Measurements from ENCODE around the gene CFAP299. TPM values are rescaled to one million over a fixed set of nuclear protein-coding genes. Genes with fewer than 3 reads are reported as not detected.
A peak's percentile ranks its signal among the peaks of the same experiment; 100 is the strongest.

Gene CFAP299
- polyA plus RNA-seq, 1 experiment = 1.4 TPM

- Histone ChIP-seq H3K27me3 (ENCODE audit: control insufficient read depth, insufficient read depth, low read length) (no peaks in the 10 kb centered on the region), H3K27ac (ENCODE audit: low read depth, low read length) (no peak overlapping the region), H3K9me3 (ENCODE audit: control insufficient read depth, insufficient read depth, low read length) (no peaks in the 10 kb centered on the region), H3K4me3 (ENCODE audit: low read depth, low read length) (peak overlapping the region; percentile 28)
- peak; percentile 20 for DNase-seq (ENCODE audit: low read depth, low spot score)
- TF ChIP-seq CTCF (IDR thresholded peaks at IDR 0.05; ENCODE audit: low read depth, low read length) = no peak
- POLR2A ChIA-PET = no interaction called here
- CTCF ChIA-PET = no interaction called here
These were observed 136.2 kb downstream of the CFAP299 start for GRCh38 chr4:80471756-80472155.

- Histone ChIP-seq H3K27me3 (ENCODE audit: control insufficient read depth, insufficient read depth, low read length) (no peaks in the 10 kb centered on the region), H3K4me3 (ENCODE audit: low read depth, low read length) (no peak overlapping the region), H3K27ac (ENCODE audit: low read depth, low read length) (no peak overlapping the region), H3K9me3 (ENCODE audit: control insufficient read depth, insufficient read depth, low read length) (no peaks in the 10 kb centered on the region)
- ChIA-PET CTCF (no interaction called here), POLR2A (no interaction called here)
- no peak for DNase-seq (ENCODE audit: low read depth, low spot score)
- no peak for TF ChIP-seq CTCF (IDR thresholded peaks at IDR 0.05; ENCODE audit: low read depth, low read length)
These were observed 139.7 kb downstream of the CFAP299 start for GRCh38 chr4:80475236-80475635.

- no peak overlapping the region for H3K4me3 ChIP-seq (ENCODE audit: low read depth, low read length)
- no peak for DNase-seq (ENCODE audit: low read depth, low spot score)
- ChIA-PET POLR2A (no interaction called here), CTCF (no interaction called here)
- no peak overlapping the region for H3K27ac ChIP-seq (ENCODE audit: low read depth, low read length)
- no peak for TF ChIP-seq CTCF (IDR thresholded peaks at IDR 0.05; ENCODE audit: low read depth, low read length)
- H3K9me3 ChIP-seq (ENCODE audit: control insufficient read depth, insufficient read depth, low read length) = no peaks in the 10 kb centered on the region
- H3K27me3 ChIP-seq (ENCODE audit: control insufficient read depth, insufficient read depth, low read length) = no peaks in the 10 kb centered on the region
These were observed 140.3 kb downstream of the CFAP299 start for GRCh38 chr4:80475798-80476197.

- no peaks in the 10 kb centered on the region for H3K27me3 ChIP-seq (ENCODE audit: control insufficient read depth, insufficient read depth, low read length)
- DNase-seq (ENCODE audit: low read depth, low spot score) = no peak
- no peak for TF ChIP-seq CTCF (IDR thresholded peaks at IDR 0.05; ENCODE audit: low read depth, low read length)
- H3K9me3 ChIP-seq (ENCODE audit: control insufficient read depth, insufficient read depth, low read length) = no peaks in the 10 kb centered on the region
- H3K27ac ChIP-seq (ENCODE audit: low read depth, low read length) = no peak overlapping the region
- ChIA-PET POLR2A (no interaction called here), CTCF (no interaction called here)
- no peak overlapping the region for H3K4me3 ChIP-seq (ENCODE audit: low read depth, low read length)
These were observed 149.2 kb downstream of the CFAP299 start for GRCh38 chr4:80484712-80485111.

- no peak for DNase-seq (ENCODE audit: low read depth, low spot score)
- no peak for TF ChIP-seq CTCF (IDR thresholded peaks at IDR 0.05; ENCODE audit: low read depth, low read length)
- Histone ChIP-seq H3K27me3 (ENCODE audit: control insufficient read depth, insufficient read depth, low read length) (no peaks in the 10 kb centered on the region), H3K9me3 (ENCODE audit: control insufficient read depth, insufficient read depth, low read length) (no peaks in the 10 kb centered on the region), H3K4me3 (ENCODE audit: low read depth, low read length) (no peak overlapping the region), H3K27ac (ENCODE audit: low read depth, low read length) (no peak overlapping the region)
- ChIA-PET POLR2A (no interaction called here), CTCF (no interaction called here)
These were observed 151.1 kb downstream of the CFAP299 start for GRCh38 chr4:80486603-80487002.
